ENCODE results near the gene BCAS1. TPM values are rescaled to one million over a fixed set of nuclear protein-coding genes. Genes with fewer than 3 reads are reported as not detected.

The BCAS1 gene
- total and polyA plus RNA-seq, 10 donors = 0.23 to 1.3 (median 0.55) TPM; not detected in 2

- no peaks in the 10 kb centered on the region for H3K27me3 ChIP-seq (replicated peaks in 1 of 7)
- H3K9me3 ChIP-seq = peaks cover 0 to 14% (median 6%) of the 10 kb centered on the region in 8 donors
- H3K27ac ChIP-seq = no peak overlapping the region
- H3K4me3 ChIP-seq = no peak overlapping the region
- no peaks in the 10 kb centered on the region for H3K36me3 ChIP-seq
- H3K4me1 ChIP-seq = no peaks in the 10 kb centered on the region
- no peak for DNase-seq
- intact Hi-C loops (cut with DNase I; ENCODE audit: low total_unique reads) = no loop called here
- TF ChIP-seq CTCF (IDR thresholded peaks at IDR 0.05 in 8 of 11, conservative IDR thresholded peaks at IDR 0.05 in 3 of 11) (no peak), POLR2A (IDR thresholded peaks at IDR 0.05) (no peak), POLR2AphosphoS5 (IDR thresholded peaks at IDR 0.05) (no peak)
- WGBS, 5 donors = 90 to 100% (median 93%) methylated on average over 1 of the region's 1 CpG
Measured at GRCh38 chr20:53972179-53972578, 98.2 kb downstream of the BCAS1 start.

GRCh38 chr20:53971096-53971683, 99.2 kb downstream of the BCAS1 start:
- intact Hi-C loops (cut with DNase I; ENCODE audit: low total_unique reads) = no loop called here
- Histone ChIP-seq H3K27me3 (replicated peaks in 1 of 7) (peaks cover 0 to 6% (median 0%) of the 10 kb centered on the region in 7 donors), H3K4me1 (no peaks in the 10 kb centered on the region), H3K27ac (no peak overlapping the region), H3K36me3 (no peaks in the 10 kb centered on the region), H3K4me3 (no peak overlapping the region), H3K9me3 (peaks cover 0 to 9% (median 5%) of the 10 kb centered on the region in 8 donors)
- TF ChIP-seq POLR2AphosphoS5 (IDR thresholded peaks at IDR 0.05) (no peak), CTCF (IDR thresholded peaks at IDR 0.05 in 8 of 11, conservative IDR thresholded peaks at IDR 0.05 in 3 of 11) (no peak), POLR2A (IDR thresholded peaks at IDR 0.05) (no peak)
- 78 to 92% (median 86%) methylated on average over 3 of the region's 3 CpGs for WGBS, 5 donors
- no peak for DNase-seq

DNA sequence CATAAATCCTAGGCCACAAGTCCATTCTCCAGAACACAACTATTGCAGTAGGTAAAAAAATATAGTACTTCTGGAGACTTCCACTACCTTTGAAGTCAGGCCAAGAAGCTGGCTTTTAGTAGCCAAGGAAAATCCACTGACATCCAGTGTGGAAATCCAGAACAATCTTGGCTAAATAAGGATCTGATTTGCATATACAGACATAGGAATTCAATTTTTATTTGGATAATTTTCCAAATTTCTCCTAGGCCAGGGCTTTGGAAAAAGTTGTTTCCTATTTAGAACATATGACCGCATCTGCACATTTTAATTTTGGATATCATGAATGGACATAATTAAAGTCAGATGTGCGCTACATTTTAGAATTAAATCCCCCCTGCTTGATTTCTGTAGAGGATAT, 100.2 kb downstream of the BCAS1 start:
- Histone ChIP-seq H3K27me3 (replicated peaks in 1 of 7) (peaks cover 0 to 6% (median 0%) of the 10 kb centered on the region in 7 donors), H3K4me3 (no peak overlapping the region), H3K27ac (no peak overlapping the region), H3K36me3 (no peaks in the 10 kb centered on the region), H3K4me1 (no peaks in the 10 kb centered on the region), H3K9me3 (peaks cover 0 to 9% (median 5%) of the 10 kb centered on the region in 8 donors)
- intact Hi-C loops (cut with DNase I; ENCODE audit: low total_unique reads) = no loop called here
- no peak for TF ChIP-seq POLR2AphosphoS5 (IDR thresholded peaks at IDR 0.05)
- TF ChIP-seq POLR2A (IDR thresholded peaks at IDR 0.05) = no peak
- no peak for TF ChIP-seq CTCF (IDR thresholded peaks at IDR 0.05 in 8 of 11, conservative IDR thresholded peaks at IDR 0.05 in 3 of 11)
- 92 to 96% (median 95%) methylated on average over 2 of the region's 2 CpGs for WGBS, 5 donors
- no peak for DNase-seq

DNA sequence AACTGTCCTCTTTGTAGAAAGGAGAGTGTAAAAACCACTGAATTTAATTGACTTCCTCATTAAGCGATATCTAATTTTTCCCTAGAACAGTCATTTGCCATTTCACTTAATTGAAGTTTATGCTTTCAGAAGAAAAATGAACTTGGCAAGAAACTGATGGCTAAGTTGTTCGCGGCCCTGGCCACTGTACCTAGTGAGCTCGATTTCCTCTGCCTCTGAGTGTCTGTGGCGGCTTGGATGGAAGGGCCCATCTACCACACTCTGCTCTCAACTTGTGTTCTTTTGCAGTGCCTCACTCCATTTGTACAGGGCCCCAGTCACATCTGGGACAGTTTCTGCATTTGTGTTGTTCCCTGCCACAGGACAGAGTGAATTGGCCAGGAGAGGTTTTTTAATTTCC, 102.9 kb downstream of the BCAS1 start:
- Histone ChIP-seq H3K4me3 (no peak overlapping the region), H3K27ac (no peak overlapping the region), H3K4me1 (no peaks in the 10 kb centered on the region), H3K27me3 (replicated peaks in 1 of 7) (peaks cover 0 to 6% (median 0%) of the 10 kb centered on the region in 7 donors), H3K36me3 (no peaks in the 10 kb centered on the region), H3K9me3 (no peaks in the 10 kb centered on the region)
- TF ChIP-seq CTCF (IDR thresholded peaks at IDR 0.05 in 8 of 11, conservative IDR thresholded peaks at IDR 0.05 in 3 of 11) = no peak
- no peak for TF ChIP-seq POLR2AphosphoS5 (IDR thresholded peaks at IDR 0.05)
- TF ChIP-seq POLR2A (IDR thresholded peaks at IDR 0.05) = no peak
- WGBS, 5 donors = 93 to 96% (median 94%) methylated on average over 5 of the region's 5 CpGs
- intact Hi-C loops (cut with DNase I; ENCODE audit: low total_unique reads) = no loop called here
- no peak for DNase-seq
